NCI-H2081 (cell line): Measurements from ENCODE around the gene C3orf33.

ENCODE experiments used
- DNase-seq, 2 experiments: peaks; one replicate each; lab custom pipeline; 2025; lab: John Stamatoyannopoulos, UW

C3orf33 gene

DNA sequence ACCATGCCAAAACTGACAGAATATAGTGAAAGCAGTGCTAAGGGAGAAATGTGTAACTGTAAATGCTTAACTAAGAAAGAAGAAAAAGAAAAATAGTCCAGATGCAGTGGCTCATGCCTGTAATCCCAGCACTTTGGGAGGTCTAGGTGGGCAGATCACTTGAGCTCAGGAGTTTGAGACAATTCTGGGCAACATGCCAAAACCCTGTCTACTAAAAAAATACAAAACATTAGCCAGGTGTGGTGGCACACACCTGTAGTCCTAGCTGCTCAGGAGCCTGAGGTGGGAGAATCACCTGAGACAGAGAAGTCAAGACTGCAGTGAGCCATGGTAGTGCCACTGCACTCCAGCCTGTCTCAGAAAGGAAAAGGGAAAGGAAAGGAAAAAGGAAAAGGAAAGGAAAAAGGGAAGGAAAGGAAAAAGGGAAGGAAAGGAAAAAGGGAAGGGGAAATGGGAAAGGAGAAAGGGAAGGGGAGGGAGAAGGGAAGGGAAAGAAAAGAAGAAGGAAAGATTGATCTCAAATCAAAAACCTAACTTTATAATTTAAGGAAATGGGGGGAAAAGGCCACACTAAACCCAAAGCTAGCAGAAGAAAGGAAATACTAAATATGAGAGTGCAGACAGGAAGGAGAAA lies 20.3 kb downstream of the C3orf33 start:
- peak; percentile 21 to 66 for DNase-seq

- no peak for DNase-seq
These were observed 23.6 kb downstream of the C3orf33 start for GRCh38 chr3:155782390-155782953.

DNA sequence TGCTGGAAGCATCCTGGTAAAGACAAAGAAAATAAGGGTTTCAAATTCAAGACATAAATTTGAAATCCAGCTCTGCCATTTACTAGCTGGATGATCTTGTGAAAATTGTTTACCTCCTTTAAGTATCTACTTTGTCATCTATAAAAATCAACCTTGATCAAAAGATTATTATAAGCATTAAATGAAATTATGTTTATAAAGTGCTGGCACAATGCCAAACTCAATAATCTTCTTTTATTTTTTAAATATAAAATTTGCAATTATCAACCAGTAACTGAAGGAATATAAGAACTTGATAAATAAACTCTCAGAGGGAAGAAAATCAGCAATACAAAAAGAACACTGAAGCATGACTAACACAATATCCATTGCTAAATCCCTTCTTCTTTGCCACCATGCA lies 25.8 kb downstream of the C3orf33 start:
- no peak for DNase-seq

DNA sequence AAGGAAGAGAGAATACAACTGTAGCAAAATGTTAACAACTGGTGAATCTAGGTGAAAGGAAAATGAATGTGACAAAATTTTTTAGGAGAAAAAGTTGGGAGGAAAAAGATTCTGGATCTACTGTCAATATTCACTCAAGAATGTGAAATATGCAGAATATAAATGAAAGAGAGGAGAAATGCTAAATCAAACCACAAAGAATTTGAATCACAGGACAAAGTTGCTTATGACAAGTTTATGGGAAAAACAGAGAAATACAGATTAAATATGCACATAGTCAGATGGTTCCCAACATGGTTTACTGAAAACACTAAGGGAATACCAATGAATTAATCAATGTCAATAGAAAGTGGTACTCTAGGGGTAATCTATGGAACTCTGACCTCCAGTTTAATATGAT lies 27.6 kb downstream of the C3orf33 start:
- DNase-seq: no peak

GRCh38 chr3:155772801-155773200 lies 33.3 kb downstream of the C3orf33 start:
- no peak for DNase-seq

DNA sequence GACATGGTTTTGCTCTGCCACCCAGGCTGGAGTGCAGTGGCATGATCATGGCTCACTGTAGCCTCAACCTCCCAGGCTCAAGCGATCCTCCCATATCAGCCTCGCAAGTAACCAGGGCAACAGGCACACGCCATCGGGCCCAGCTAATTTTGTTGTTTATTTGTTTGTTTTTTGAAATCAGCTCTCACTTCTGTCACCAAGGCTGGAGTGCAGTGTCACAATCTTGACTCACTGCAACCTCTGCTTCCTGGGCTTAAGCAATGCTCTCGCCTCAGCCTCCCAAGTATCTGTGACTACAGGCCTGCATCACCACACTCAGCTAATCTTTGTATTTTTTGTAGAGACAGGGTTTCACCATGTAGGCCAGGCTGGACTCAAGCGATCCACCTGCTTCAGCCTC lies 35.0 kb downstream of the C3orf33 start:
- no peak for DNase-seq

GRCh38 chr3:155766206-155766605 lies 39.9 kb downstream of the C3orf33 start:
- DNase-seq: no peak

DNA sequence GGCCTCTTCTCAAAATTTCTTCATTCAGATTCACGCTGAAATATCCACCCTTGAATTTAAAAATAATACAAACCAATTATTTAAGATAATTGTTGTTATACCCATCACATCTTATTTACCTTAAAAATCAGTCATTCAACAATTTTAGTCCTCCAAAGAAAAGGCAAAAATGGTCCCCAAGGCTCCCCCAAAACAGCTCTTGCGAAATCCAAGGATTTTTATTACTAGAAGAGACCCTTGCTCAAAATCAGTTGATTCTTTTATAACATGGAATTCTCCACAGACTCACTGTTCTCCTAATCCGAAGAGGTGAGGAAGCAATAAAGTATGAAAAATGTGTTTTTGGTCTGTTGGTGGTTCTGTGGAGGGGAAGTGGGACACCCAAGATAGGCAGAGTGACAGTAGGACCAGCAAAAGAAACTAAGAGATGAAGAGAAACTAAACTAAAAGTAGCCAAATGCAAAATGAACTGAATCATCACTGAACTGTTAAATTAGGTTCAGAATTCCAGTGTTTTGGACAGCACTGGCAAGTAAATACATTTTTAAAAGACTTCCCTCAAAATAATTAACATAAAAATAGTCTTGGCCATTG lies 42.1 kb downstream of the C3orf33 start:
- DNase-seq: no peak

GRCh38 chr3:155760653-155761052 lies 45.4 kb downstream of the C3orf33 start:
- DNase-seq: no peak

- DNase-seq: no peak
These were observed 48.5 kb downstream of the C3orf33 start for GRCh38 chr3:155757577-155757976.

- DNase-seq: peak; percentile 51 to 63
These were observed 52.9 kb downstream of the C3orf33 start for GRCh38 chr3:155753038-155753639.

DNA sequence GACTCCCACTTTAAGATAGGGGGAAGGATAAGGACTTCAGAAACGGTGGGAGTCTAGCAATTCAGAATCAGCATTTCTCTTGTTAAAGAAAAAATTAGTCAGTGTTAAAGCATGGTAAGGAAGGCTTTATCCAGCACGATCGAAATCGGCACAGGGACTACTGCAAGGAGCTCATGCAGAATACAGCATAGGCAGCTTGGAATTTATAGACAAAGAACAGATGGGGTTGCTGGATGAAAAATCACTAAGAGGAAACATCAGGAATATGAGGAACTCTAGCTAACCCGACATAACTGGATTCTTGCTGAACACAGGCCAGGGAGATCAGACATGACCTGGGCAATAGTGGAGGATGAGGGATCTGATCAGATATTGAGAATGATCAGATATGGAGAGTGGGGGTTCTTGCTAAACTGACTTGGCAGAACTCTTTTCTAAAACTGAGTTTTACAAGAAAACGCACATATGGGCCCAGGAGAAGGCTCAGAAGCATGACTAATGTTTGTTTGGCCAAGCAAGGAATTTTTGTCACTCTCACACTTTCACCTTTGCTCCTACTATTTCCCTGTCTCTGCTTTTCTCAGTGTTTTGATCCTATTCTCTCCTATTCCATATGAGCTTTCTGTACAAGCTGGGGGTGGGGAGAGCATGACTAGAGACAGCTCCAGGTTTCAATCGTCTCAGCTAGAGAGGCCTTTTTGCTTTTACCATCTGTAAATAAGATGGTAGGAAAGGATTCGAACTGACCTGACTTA lies 57.3 kb downstream of the C3orf33 start:
- DNase-seq: no peak

DNA sequence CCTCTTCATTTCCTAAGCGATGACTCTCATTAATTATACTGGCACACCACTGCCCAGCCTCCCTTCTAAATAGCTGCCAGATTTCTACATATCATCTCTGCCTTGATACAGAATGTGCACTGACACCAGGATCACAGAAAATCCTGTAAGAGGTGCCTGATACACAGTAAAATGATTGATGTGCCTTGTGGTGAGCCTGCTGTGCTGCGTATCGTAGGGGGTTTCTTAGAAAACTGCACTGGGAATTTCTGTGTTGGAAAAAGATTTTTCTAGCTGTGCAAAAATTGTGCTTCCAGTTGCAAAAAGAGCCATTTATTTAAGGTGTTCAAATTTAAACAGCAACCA lies 58.2 kb downstream of the C3orf33 start:
- DNase-seq: no peak

GRCh38 chr3:155747286-155747945 lies 58.7 kb downstream of the C3orf33 start:
- DNase-seq: peak in 1 of 2 experiments; percentile 45

- no peak for DNase-seq
These were observed 59.4 kb downstream of the C3orf33 start for GRCh38 chr3:155746703-155747102.

GRCh38 chr3:155745795-155746550 lies 60.1 kb downstream of the C3orf33 start:
- DNase-seq: peak; percentile 56 to 82

DNA sequence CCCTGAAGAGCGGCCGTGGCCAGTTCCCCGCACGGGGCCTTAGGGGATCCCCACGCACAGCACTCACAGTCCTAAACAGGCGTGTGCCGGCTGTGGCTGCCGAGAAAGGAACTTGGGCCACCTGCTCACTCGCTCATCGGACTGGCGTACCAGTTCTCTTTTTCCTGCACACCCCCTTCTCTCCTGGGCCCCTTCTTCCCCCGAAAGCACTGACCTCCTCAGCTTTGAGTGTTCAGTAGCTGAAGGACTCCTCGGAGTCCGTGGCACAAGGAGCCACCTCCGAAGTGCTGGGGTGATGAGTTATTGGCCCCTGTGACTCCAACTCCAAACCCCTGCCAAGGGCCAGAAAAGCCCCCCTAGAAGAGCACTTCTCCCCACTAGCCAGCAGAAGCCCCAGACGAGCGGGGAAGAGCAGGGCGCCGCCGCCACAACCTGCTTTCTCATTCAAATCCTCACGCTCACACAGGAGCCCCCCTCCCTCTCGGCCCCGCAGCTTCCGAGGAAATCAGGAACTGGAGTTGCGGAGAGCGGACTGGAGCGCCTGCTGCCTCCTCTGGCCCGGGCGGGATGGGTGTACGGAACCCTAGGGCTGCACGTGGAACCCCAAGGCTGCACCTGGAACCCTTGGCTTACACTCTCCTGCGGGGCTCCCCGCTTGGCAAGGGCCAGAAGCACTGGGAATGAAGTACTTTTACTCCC lies 61.3 kb downstream of the C3orf33 start, which contains the start of gene PLCH1:
Gene PLCH1, minus strand, starts transcription at position 446 of the 699 bp plus-strand sequence. CDS start 40,847 bp downstream, outside the sequence.
- DNase-seq: peak; percentile 81 to 89

GRCh38 chr3:155744010-155744625 lies 62.0 kb downstream of the C3orf33 start:
- DNase-seq: peak; percentile 79 to 81

DNA sequence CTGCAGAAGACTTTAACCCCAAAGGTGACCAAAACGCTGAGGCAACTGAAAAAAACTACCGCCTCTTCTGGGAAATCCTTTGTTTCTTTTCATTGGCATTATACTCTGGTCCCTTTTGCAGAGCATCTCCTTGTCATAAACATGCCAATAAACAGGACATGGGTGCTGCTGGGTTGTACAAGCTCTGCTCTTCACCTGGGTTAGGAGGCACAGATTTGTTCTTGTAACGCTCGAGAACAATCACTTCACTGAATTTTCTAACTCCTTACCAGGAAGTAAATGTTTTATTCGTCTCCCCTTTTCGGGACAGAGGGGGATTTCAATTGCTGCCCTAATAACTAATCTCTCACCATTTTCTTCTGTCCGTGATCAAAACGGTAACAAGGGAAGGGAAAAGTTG lies 62.5 kb downstream of the C3orf33 start:
- DNase-seq: peak; percentile 9 to 23

DNA sequence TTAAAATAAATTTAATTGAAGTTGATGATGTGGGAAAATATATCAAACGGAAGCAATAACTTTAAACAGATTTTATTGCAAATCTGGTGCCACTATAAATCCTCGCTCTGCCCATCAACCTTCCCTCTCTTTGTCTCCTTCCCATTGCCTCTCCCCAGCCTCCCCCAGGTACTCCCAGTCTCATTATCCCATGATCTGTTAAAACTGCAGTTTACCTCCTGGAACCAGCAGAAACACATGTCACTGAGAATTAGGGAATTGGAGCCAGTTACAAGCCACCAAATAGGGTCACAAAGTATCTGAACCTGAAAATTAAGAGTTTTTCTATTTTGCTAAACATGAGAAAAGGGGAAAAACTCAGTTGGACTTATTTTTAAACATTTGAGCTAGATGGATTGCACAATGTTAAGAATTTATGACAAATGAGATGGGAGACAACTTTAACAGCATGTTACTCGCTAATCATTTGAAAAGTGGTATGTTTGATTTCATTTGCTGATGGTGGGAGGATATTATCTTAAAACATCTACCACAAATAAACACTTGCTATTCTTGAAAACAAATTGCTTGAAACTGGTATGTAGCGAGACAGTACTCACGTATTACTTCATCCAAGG lies 63.6 kb downstream of the C3orf33 start:
- no peak for DNase-seq
